OCI-LY7 (cell line): Measurements from ENCODE around the gene ANGPTL4.

ENCODE experiments used
- CTCF ChIP-seq: fragments of 200-600 bp; sonication (generic); conservative IDR thresholded peaks from 2 replicates; pipeline ENCODE4 v1.5.1; 2014; ENCODE audit warnings: mild to moderate bottlenecking, antibody characterized with exemption, low read length, moderate library complexity, mixed read lengths
- EZH2phosphoT487 ChIP-seq: fragments of 200-600 bp; sonication (generic); IDR thresholded peaks from 2 replicates; pipeline ENCODE4 v1.6.1; 2018; ENCODE audit warnings: low read depth, borderline replicate concordance, mild to moderate bottlenecking, mixed run types, antibody characterized with exemption, low read length, moderate library complexity, mixed read lengths

- TF ChIP-seq CTCF (no peak), EZH2phosphoT487 (no peak)
These were observed 5.0 kb upstream of the ANGPTL4 start for GRCh38 chr19:8358948-8359347.
